Activated T-cell treated with anti-CD3 and anti-CD28 coated beads, Interleukin-2, amount 50 U/mL, for 48 hours (primary cell): ENCODE data around the gene SAMMSON.

Source experiments
- DNase-seq, 2 experiments: peaks; one replicate each; pipeline ENCODE4 v3.0.0-alpha.2; 2020

SAMMSON gene

DNA sequence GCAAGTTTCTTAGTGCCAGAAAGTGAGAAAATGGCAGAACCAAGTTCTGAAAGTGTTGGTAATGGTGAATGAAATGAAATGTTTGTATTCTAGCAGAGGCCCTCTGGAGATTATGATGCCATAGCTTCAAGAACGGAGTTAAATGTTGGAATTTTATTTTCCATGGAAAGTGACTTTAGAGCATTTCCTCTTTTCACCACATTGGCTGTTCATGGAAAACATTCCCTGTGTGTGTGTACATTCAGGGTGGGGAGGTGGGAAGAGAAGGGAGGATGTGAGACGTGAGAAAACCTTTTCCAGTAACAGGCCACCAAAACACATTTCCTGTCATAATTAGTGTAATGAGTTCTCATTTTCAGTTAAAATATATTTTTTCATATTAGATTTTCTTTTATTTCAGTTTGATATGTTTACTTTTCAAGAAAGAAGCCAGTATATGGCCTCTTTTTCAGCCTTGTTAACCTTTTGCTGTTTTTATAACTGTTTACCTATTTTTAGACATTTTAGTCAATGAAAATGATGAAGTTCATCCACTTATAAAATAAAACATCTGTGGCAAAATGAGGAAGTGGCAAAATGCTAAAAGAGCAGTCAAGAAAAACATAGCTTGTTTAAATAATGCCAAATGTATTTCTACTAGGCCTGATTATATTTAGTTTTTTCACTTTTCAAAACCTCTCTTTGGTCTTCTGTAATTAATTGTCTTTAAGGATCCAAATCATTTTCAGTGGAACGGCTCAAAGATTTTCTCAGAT is 21.6 kb downstream of the SAMMSON start:
- DNase-seq = no peak

DNA sequence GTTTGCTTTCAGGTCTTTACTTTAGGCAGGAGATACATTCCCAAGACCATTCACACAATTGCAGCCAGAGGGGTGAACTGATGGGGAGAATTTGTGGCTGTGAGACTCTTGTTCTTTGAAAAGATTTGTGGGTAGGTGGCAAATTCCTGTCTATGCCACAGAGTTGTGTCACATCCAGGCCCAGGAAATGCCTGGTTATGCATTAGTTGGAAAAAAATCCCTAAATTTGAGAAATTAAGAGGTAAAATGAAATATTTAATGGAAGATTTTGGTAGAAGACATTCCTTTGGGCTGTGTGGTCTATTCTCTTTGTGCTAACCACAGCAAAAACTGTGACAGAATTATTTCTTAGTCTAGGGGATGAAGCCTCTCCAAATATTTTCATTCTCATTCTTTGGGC is 28.8 kb downstream of the SAMMSON start:
- DNase-seq = no peak

DNA sequence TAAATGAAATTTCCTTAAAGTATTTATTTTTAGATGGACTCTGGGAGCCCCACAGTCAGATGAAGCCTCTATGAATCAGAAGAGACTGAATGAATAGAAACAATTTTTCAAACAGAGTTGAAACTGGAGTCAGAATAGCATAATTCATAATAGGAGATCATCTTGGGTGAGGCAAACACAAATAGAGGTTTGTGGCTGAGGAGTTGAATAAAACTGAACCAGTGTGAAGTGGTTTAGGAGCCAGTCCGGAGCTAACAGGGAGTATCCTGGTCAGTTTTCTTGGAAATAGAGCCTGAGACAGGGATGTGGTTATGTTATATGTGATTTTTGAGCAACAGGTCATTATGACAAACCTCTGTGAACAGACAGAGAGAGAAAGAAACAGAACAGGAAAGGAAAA is 39.2 kb downstream of the SAMMSON start:
- no peak for DNase-seq

- no peak for DNase-seq
Observed at GRCh38 chr3:70040386-70040785, 40.9 kb downstream of the SAMMSON start.

GRCh38 chr3:70042641-70043040 is 43.1 kb downstream of the SAMMSON start:
- DNase-seq = no peak

DNA sequence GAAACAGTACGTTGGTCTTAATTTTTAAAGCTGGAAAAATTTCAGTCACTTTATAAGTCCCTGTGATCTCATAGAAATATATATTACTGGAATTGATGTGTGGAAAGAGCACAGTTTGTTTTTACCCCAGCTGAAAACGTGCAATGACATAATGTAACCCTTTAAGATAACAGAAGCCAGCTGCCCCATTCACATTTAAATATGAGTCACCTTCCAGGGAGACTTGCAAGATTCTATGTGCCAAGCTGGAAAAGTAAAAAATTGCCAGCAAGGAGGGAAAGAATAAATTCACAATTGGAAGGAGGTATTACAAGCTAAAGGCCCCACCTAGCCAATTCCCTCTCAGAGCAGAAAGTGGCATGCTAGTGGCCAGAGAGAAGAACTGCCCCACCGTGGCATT is 50.2 kb downstream of the SAMMSON start:
- DNase-seq = no peak

- no peak for DNase-seq
Observed at GRCh38 chr3:70053293-70053692, 53.8 kb downstream of the SAMMSON start.

GRCh38 chr3:70056081-70056480 is 56.5 kb downstream of the SAMMSON start:
- DNase-seq = no peak

- DNase-seq = no peak
Observed at GRCh38 chr3:70057426-70057825, 57.9 kb downstream of the SAMMSON start.

GRCh38 chr3:70061096-70061495 is 61.6 kb downstream of the SAMMSON start:
- no peak for DNase-seq

- DNase-seq = no peak
Observed at GRCh38 chr3:70064194-70064779, 64.8 kb downstream of the SAMMSON start.

DNA sequence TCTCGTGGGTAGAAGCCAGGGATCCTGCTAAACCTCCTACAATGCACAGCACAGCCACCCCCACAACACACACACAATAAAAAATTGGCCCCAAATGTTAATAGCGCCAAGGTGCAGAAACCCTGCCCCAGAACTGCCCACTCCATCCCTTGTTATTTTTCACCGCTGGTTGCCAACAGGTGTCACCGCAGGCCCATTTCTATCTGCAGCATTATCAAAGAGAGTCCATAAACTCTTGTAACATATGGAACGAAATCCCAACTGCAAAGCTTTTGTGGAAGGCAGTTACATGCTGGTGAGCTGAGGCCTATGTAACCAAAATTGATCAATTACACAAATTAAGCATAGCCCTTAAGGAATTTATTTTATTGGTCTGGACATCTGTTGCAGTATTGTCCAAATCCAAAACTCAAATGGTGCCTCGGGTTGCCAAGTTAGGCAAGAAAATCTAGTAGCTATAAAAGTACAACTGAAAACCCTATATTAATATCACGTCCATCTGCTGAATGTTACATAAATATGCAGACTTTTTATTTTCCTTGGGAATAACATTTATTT is 66.2 kb downstream of the SAMMSON start:
- DNase-seq = no peak

GRCh38 chr3:70067860-70068521 is 68.5 kb downstream of the SAMMSON start:
- DNase-seq = no peak

DNA sequence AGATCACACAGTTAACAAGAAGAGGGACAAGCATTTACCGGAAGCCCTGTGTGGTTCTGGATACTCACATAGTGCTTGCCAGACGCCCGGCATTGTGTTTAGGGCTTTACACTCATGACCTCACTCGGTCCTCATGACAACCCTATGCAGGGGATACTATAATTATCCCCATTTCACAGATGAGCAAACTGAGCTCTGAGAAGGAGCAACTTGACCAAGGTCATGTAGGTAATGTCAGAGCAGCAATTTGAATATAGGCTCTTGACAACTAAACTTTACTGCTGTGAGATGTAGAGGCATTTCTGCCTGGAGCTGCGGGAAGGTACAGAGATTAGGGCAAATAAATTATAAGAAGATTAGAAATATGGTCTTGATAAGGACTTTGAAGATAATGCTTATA is 70.0 kb downstream of the SAMMSON start:
- DNase-seq = no peak

- DNase-seq = no peak
Observed at GRCh38 chr3:70071138-70071537, 71.6 kb downstream of the SAMMSON start.

DNA sequence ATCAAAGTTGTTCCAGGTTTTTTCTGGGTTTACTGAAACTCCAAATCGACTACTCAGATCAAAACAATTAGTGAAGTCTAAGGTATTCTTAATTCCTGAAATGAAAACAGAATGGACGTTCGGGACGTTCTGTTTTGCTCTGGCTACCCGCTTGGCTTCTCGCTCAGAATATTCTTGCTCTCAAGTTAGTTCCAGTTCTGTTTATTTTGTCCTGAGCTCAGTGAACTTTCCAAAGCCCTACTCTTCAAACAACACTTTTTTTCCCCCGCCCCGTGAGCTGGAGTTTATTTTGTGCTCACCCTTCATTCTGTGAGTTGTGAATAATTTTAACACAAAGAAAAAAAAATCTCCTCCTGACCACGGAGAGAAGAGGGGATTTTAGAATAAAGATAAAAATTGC is 72.6 kb downstream of the SAMMSON start:
- no peak for DNase-seq

GRCh38 chr3:70072754-70073153 is 73.2 kb downstream of the SAMMSON start:
- no peak for DNase-seq

DNA sequence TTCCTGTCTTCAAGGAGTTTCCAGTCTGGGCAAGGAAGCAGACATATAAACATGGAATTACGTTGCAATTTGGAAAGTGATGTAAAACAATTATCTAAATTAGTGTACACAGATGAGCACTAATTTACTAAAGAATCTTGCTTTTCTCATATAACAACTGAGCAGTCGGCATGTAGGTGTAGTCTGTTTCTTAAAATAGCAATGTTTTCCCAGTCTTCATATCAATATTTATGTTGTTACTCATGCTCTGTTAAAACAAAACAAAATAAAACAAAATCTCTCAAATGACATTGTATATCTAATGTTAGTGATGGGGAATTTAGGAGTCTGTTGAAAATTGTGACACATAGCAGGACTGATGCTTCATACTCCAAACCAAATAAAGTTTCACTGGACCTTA is 75.6 kb downstream of the SAMMSON start:
- DNase-seq = no peak

- no peak for DNase-seq
Observed at GRCh38 chr3:70076396-70076795, 76.9 kb downstream of the SAMMSON start.

DNA sequence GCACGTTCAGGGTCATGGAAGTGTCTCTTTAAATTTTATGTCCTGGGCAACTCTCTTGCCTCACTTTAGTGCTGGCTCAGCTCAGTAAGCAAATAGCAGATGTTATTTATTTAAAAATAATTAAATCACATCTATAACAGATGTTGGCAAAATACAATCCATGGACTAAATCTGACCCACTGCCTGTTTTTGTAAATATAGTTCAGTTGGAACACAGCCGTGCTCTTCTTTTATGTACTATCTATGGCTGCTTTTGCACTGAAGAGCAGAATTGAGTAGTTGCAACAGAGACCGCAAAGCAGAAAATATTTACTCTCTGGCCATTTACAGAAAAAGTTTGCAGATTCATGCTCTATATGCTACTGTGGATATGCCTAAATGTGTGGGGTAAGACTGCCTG is 79.2 kb downstream of the SAMMSON start:
- no peak for DNase-seq

DNA sequence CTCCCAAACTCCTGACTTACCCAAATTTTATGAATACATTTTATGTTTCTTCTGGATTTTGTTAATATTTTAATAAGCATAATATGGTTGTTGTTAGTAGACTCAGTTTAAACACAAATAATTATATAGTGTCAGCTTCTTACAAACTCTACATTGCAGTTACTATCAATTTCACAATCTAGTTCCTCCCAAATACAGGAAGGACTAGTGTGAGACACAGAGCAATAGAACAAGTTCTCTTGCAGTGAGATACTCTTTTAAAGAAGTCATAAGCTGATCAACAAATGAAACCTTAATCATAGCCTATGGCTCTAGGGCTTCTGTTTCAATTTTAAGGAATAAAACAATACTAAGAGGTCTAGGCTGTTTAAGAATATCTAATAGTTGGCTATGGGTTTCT is 86.1 kb downstream of the SAMMSON start:
- DNase-seq = no peak

- DNase-seq = no peak
Observed at GRCh38 chr3:70086336-70086735, 86.8 kb downstream of the SAMMSON start.

GRCh38 chr3:70090322-70090913 is 90.9 kb downstream of the SAMMSON start:
- no peak for DNase-seq

DNA sequence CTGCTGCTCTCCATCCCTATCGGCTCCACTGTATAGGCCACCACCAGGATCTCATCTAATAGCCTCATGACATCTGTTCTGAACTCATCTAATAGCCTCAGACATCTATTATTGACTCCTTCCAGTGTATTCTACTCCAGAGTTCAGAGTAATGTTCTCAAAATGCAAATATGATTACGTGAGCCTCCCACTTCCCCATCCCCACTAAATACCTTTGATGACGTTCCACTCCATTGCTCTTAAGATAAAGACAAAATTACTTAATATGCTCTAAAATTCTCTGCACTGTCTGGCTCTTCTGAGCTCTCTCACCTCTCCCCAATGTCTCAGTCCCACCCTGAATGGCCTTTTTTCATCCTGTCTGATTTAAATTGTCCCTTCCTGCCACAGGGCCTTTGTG is 94.7 kb downstream of the SAMMSON start:
- DNase-seq = no peak
